SK-N-SH (cell line): ENCODE results near the gene SGPL1. TPM values are rescaled to one million over a fixed set of nuclear protein-coding genes. Genes with fewer than 3 reads are reported as not detected.

Experiments
- CTCF ChIA-PET: fragments of 300-600, 350-600 bp; formaldehyde crosslinking; extraction: SDS; loops from one replicate; lab custom pipeline; 2021; lab: Yijun Ruan, JAX
- POLR2A ChIA-PET: fragments of 350-600 bp; sonication (Branson Sonifier 250); formaldehyde crosslinking; extraction: SDS; loops from one replicate; lab custom pipeline; 2020; ENCODE audit warnings: antibody characterized with exemption, inconsistent platforms; lab: Yijun Ruan, JAX
- DNase-seq: peaks from one replicate; pipeline ENCODE4 v3.0.0; 2012
- H2AFZ ChIP-seq: fragments of 200-600 bp; sonication (generic); 2 replicates; pipeline ENCODE4 v1.8.1; 2016; ENCODE audit warnings: antibody characterized with exemption, mild to moderate bottlenecking, low read depth
- H3F3A ChIP-seq: fragments of 200-600 bp; sonication (generic); replicated peaks from 2 replicates; pipeline ENCODE3; 2016; ENCODE audit warnings: antibody characterized with exemption, mild to moderate bottlenecking; ENCODE audit not compliant: insufficient read depth
- H3K27ac ChIP-seq, 2 experiments: fragments of 200-500 bp in 1 of 2; fragments of 200-600 bp in 1 of 2; sonication (Bioruptor generic) in 1 of 2; sonication (generic), shearing (Covaris generic) in 1 of 2; 2 replicates each; pipeline versions ENCODE4 v1.5.1 to v1.6.1; 2014 to 2016; ENCODE audit warnings: low read depth in 2 of 2, inconsistent platforms in 1 of 2, low read length in 1 of 2, mild to moderate bottlenecking in 1 of 2, mixed read lengths in 1 of 2
- H3K27me3 ChIP-seq: fragments of 200-600 bp; sonication (generic), shearing (Covaris generic); 2 replicates; pipeline ENCODE4 v1.6.1; 2016; ENCODE audit warnings: mixed run types; ENCODE audit not compliant: insufficient read depth
- H3K36me3 ChIP-seq, 2 experiments: fragments of 200-500 bp in 1 of 2; fragments of 200-600 bp in 1 of 2; sonication (Bioruptor generic) in 1 of 2; sonication (generic) in 1 of 2; replicated peaks in 1 of 2; 2 replicates each; pipeline versions ENCODE3 to v1.5.1; 2014 to 2016; ENCODE audit warnings: low read length in 1 of 2, mild to moderate bottlenecking in 1 of 2; ENCODE audit not compliant: insufficient read depth in 2 of 2, control insufficient read depth in 1 of 2
- H3K4me1 ChIP-seq, 2 experiments: fragments of 200-500 bp in 1 of 2; fragments of 200-600 bp in 1 of 2; sonication (Bioruptor generic) in 1 of 2; sonication (generic), shearing (Covaris generic) in 1 of 2; 2 replicates each; pipeline versions ENCODE4 v1.5.1 to v1.6.1; 2014 to 2016; ENCODE audit warnings: low read depth in 1 of 2, low read length in 1 of 2, mixed run types in 1 of 2; ENCODE audit not compliant: insufficient read depth in 2 of 2, control insufficient read depth in 1 of 2
- H3K4me2 ChIP-seq: fragments of 200-600 bp; sonication (generic), shearing (Covaris generic); 2 replicates; pipeline ENCODE4 v1.6.1; 2017; ENCODE audit warnings: mixed run types
- H3K4me3 ChIP-seq, 2 experiments: fragments of 200-500 bp in 1 of 2; fragments of 200-600 bp in 1 of 2; sonication (Bioruptor generic) in 1 of 2; sonication (generic), shearing (Covaris generic) in 1 of 2; 2 replicates each; pipeline versions ENCODE4 v1.5.1 to v1.8.1; 2014 to 2016; ENCODE audit warnings: low read depth in 2 of 2, inconsistent platforms in 1 of 2, low read length in 1 of 2, mild to moderate bottlenecking in 1 of 2, mixed read lengths in 1 of 2, moderate library complexity in 1 of 2
- H3K79me2 ChIP-seq: fragments of 200-600 bp; sonication (generic); 2 replicates; pipeline ENCODE4 v1.8.1; 2017; ENCODE audit warnings: mild to moderate bottlenecking; ENCODE audit not compliant: insufficient read depth
- H3K9ac ChIP-seq: fragments of 200-600 bp; sonication (generic); 2 replicates; pipeline ENCODE4 v1.6.1; 2017; ENCODE audit warnings: mixed run types
- H3K9me2 ChIP-seq: fragments of 200-600 bp; sonication (generic); 2 replicates; pipeline ENCODE4 v1.6.1; 2017; ENCODE audit warnings: mixed run types
- H3K9me3 ChIP-seq: fragments of 200-600 bp; sonication (generic); 2 replicates; pipeline ENCODE4 v1.6.1; 2017; ENCODE audit warnings: mixed run types, mild to moderate bottlenecking, moderate library complexity
- H4K20me1 ChIP-seq: fragments of 200-600 bp; sonication (generic); 2 replicates; pipeline ENCODE4 v1.6.1; 2017; ENCODE audit warnings: mild to moderate bottlenecking, mixed run types; ENCODE audit not compliant: insufficient read depth
- CHD2 ChIP-seq: fragments of 150-350 bp; IDR thresholded peaks from 2 replicates; pipeline ENCODE4 v1.6.1; 2018; ENCODE audit warnings: low read length; ENCODE audit not compliant: partially characterized antibody
- ELF1 ChIP-seq: IDR thresholded peaks from 2 replicates; pipeline ENCODE4 v1.4.0; 2012
- EP300 ChIP-seq, 2 experiments: IDR thresholded peaks; 2 replicates each; pipeline versions ENCODE4 v1.4.0 to v1.6.1; 2012; ENCODE audit warnings: borderline replicate concordance in 1 of 2, low read depth in 1 of 2, low read length in 1 of 2
- FOSL2 ChIP-seq: IDR thresholded peaks from 2 replicates; pipeline ENCODE4 v1.4.0; 2012; ENCODE audit warnings: low read depth, mild to moderate bottlenecking, moderate library complexity, borderline replicate concordance
- FOXJ3 ChIP-seq: sonication (generic); formaldehyde crosslinking; IDR thresholded peaks from 2 replicates; pipeline ENCODE4 v1.5.1; 2020; ENCODE audit warnings: mild to moderate bottlenecking, missing genetic modification reagents
- MEF2A ChIP-seq: IDR thresholded peaks from 2 replicates; pipeline ENCODE4 v1.4.0; 2012; ENCODE audit warnings: low read depth, borderline replicate concordance
- MXI1 ChIP-seq: IDR thresholded peaks from 2 replicates; pipeline ENCODE4 v1.6.1; 2012; ENCODE audit warnings: mild to moderate bottlenecking, low read depth, low read length, improper control_type of control experiment
- NFIC ChIP-seq: IDR thresholded peaks from 2 replicates; pipeline ENCODE4 v1.4.0; 2012; ENCODE audit warnings: borderline replicate concordance
- NRF1 ChIP-seq: IDR thresholded peaks from 2 replicates; pipeline ENCODE4 v1.6.1; 2012; ENCODE audit warnings: low read depth, mild to moderate bottlenecking, low read length
- PBX3 ChIP-seq: IDR thresholded peaks from 2 replicates; pipeline ENCODE4; 2012
- RAD21 ChIP-seq: IDR thresholded peaks from 2 replicates; pipeline ENCODE4 v1.6.1; 2012; ENCODE audit warnings: mild to moderate bottlenecking, low read length
- RCOR1 ChIP-seq: fragments of 150-350 bp; IDR thresholded peaks from 2 replicates; pipeline ENCODE4 v1.6.1; 2017; ENCODE audit warnings: antibody characterized with exemption, low read length
- REST ChIP-seq: IDR thresholded peaks from 2 replicates; pipeline ENCODE4 v1.6.1; 2012; ENCODE audit warnings: mild to moderate bottlenecking, low read depth, low read length, moderate library complexity
- RFX5 ChIP-seq: IDR thresholded peaks from 2 replicates; pipeline ENCODE4 v1.6.1; 2012; ENCODE audit warnings: mild to moderate bottlenecking, improper control_type of control experiment, low read length
- SIN3A ChIP-seq: IDR thresholded peaks from 2 replicates; pipeline ENCODE4 v1.6.1; 2012; ENCODE audit warnings: low read depth, mild to moderate bottlenecking, low read length, moderate library complexity, borderline replicate concordance
- SMC3 ChIP-seq: IDR thresholded peaks from 2 replicates; pipeline ENCODE4 v1.6.1; 2012; ENCODE audit warnings: low read depth, low read length, improper control_type of control experiment
- TAF1 ChIP-seq: IDR thresholded peaks from 2 replicates; pipeline ENCODE4 v1.6.1; 2012; ENCODE audit warnings: low read depth, mild to moderate bottlenecking, low read length, moderate library complexity, borderline replicate concordance
- TCF12 ChIP-seq: IDR thresholded peaks from 2 replicates; pipeline ENCODE4 v1.4.0; 2012
- TEAD4 ChIP-seq: IDR thresholded peaks from 2 replicates; pipeline ENCODE4 v1.4.0; 2012; ENCODE audit warnings: mild to moderate bottlenecking, borderline replicate concordance; ENCODE audit not compliant: insufficient read depth
- USF1 ChIP-seq: IDR thresholded peaks from 2 replicates; pipeline ENCODE4 v1.4.0; 2012; ENCODE audit warnings: low read depth, borderline replicate concordance
- USF2 ChIP-seq: fragments of 150-350 bp; IDR thresholded peaks from 2 replicates; pipeline ENCODE4 v1.6.1; 2017; ENCODE audit warnings: antibody characterized with exemption, low read length, low read depth, borderline replicate concordance
- WGBS: methylation state at CpG from one replicate; pipeline ENCODE4 v1.1.6; 2017; ENCODE audit warnings: low lambda C conversion rate; 5-methylcytosine and 5-hydroxymethylcytosine counted together
- polyA plus RNA-seq, 3 experiments: library from polyadenylated mRNA; depleted of rRNA; stranded (reverse); fragments of >200 nt; gene quantifications; 2 replicates each; pipeline ENCODE4 v1.2.3, GENCODE V29; 2012

SGPL1 gene
- polyA plus RNA-seq, 1 of the 3 experiments (the other 2 are of a cell fraction), result 11.8 TPM

- TF ChIP-seq REST, result no peak
- no peak for TF ChIP-seq CHD2
- TF ChIP-seq NFIC, result no peak
- TF ChIP-seq USF1, result no peak
- no peak for TF ChIP-seq TCF12
- no peak for TF ChIP-seq SMC3
- TF ChIP-seq RFX5, result no peak
- TF ChIP-seq FOXJ3, result no peak
- TF ChIP-seq MEF2A, result no peak
Observed at GRCh38 chr10:70781461-70782051, 34.2 kb upstream of the SGPL1 start (continued).

- TF ChIP-seq RAD21 (no peak), MEF2A (no peak), MXI1 (no peak), EP300 (IDR thresholded peaks at IDR 0.05; ENCODE audit: borderline replicate concordance in 1 of 2, low read depth in 1 of 2, low read length in 1 of 2) (no peak), RFX5 (no peak), SIN3A (no peak), CHD2 (no peak), TCF12 (no peak), RCOR1 (no peak), TAF1 (no peak), NRF1 (no peak), ELF1 (no peak), PBX3 (no peak), FOXJ3 (no peak), USF2 (no peak), FOSL2 (no peak), TEAD4 (no peak)
- Histone ChIP-seq H3K9ac (no peak overlapping the region), H3K9me3 (no peaks in the 10 kb centered on the region), H3K79me2 (no peaks in the 10 kb centered on the region), H3K27ac (no peak overlapping the region), H3K36me3 (no peaks in the 10 kb centered on the region), H4K20me1 (no peaks in the 10 kb centered on the region), H3K27me3 (0 out of 2 replicates have a peak, but pooled peaks cover 12% of the 10 kb centered on the region), H3K4me3 (no peak overlapping the region), H3K9me2 (no peaks in the 10 kb centered on the region), H3F3A (no peaks in the 10 kb centered on the region), H3K4me1 (peaks cover 0 to 10% of the 10 kb centered on the region in 2 experiments; a peak in 1 of 4 replicates), H2AFZ (no peak overlapping the region), H3K4me2 (no peak overlapping the region)
- DNase-seq, result peak; percentile 4
- ChIA-PET CTCF (interaction anchor here (0.9 to 1.0 kb wide), 2 partner anchors 121 to 233 kb away, joined by 3 to 4 read pairs; no protein-coding TSS in a partner anchor), POLR2A (no interaction called here)
- 34% methylated on average over 2 of the region's 4 CpGs for WGBS
Observed at GRCh38 chr10:70782086-70782745, 33.5 kb upstream of the SGPL1 start.
